Measurements from ENCODE around the gene NPTX1.

DNA sequence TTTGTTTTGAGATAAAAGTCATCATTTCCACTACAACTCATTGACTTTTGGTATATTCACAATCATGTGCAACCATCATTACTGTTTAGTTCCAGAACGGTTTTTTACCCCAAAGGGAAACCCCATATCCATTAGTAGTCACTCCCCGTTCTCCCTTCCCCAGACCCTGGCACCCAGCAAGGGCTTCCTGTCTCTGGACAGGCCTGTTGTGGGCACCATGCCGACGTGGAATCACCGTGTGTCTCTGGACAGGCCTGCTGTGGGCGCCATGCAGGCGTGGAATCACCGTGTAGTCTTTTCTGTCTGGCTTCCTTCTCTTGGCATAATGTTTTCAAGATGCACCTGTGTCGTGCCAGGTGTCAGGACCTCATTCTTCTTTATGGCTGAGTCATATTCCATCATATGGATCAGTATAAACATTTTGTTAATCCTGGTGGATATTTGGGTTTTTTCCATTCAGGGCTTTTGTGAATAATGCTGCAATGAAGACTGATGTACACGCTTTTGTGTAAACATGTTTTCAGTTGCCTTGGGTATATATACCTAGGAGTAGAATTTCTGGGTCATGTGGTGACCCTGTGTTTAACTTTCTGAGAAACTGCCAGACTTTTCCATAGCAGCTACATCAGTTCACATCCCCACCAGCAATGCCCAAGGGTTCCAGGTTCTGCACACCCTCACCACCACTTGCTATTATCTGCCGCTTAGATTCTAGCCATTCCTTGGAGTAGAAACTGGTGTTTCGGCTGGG lies 42.3 kb downstream of the NPTX1 start:
- TF ChIP-seq SP1 (IDR thresholded peaks at IDR 0.05): no peak
- TF ChIP-seq BHLHE40 (IDR thresholded peaks at IDR 0.05; ENCODE audit: borderline replicate concordance): no peak
- TF ChIP-seq CTBP1 (IDR thresholded peaks at IDR 0.05; ENCODE audit: borderline replicate concordance): no peak
- no peak for TF ChIP-seq ELF4 (IDR thresholded peaks at IDR 0.05)
- TF ChIP-seq HDGF (IDR thresholded peaks at IDR 0.05; ENCODE audit: borderline replicate concordance): no peak
- TF ChIP-seq LEF1 (IDR thresholded peaks at IDR 0.05; ENCODE audit: borderline replicate concordance): no peak
- no peak for TF ChIP-seq FOXA1 (IDR thresholded peaks at IDR 0.05)
- no peak for TF ChIP-seq ZNF384 (IDR thresholded peaks at IDR 0.05)
- TF ChIP-seq ARNT (IDR thresholded peaks at IDR 0.05): no peak
- TF ChIP-seq TARDBP (IDR thresholded peaks at IDR 0.05): no peak
- TF ChIP-seq L3MBTL2 (conservative IDR thresholded peaks at IDR 0.05): no peak
- TF ChIP-seq, protein P1, sequence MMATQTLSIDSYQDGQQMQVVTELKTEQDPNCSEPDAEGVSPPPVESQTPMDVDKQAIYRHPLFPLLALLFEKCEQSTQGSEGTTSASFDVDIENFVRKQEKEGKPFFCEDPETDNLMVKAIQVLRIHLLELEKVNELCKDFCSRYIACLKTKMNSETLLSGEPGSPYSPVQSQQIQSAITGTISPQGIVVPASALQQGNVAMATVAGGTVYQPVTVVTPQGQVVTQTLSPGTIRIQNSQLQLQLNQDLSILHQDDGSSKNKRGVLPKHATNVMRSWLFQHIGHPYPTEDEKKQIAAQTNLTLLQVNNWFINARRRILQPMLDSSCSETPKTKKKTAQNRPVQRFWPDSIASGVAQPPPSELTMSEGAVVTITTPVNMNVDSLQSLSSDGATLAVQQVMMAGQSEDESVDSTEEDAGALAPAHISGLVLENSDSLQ (IDR thresholded peaks at IDR 0.05): no peak
- TF ChIP-seq NFRKB (IDR thresholded peaks at IDR 0.05): no peak

All from HEK293T (cell line).